GM21576 (cell line): Measurements from ENCODE around the gene USP9Y.

ENCODE experiments used
- ATAC-seq: cut with Tn5 transposase; IDR thresholded peaks from one replicate; pipeline ENCODE4 v1.9.1; 2021; ENCODE audit warnings: mild to moderate bottlenecking, moderate library complexity; ENCODE audit not compliant: unreplicated experiment

Gene USP9Y

DNA sequence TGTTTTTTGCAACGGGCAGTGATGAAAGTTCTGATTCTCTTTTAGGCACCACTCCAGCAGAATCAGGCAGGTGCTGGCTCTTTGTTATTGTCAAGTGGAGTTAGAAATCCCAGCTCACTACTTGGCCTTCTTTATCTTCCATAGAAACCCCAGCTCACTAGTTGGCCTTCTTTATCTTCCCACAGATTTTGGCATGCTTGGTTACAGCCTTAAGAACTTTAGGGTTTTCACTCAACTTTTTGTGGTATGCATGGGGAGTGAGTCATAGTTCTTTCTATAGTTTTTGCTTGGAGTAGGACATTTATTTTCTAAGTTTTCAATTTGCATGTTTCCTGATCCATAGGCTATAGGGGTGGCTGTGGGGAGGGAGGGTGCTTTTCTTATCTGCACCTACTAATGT is 55.0 kb downstream of the USP9Y start:
- no peak for ATAC-seq

DNA sequence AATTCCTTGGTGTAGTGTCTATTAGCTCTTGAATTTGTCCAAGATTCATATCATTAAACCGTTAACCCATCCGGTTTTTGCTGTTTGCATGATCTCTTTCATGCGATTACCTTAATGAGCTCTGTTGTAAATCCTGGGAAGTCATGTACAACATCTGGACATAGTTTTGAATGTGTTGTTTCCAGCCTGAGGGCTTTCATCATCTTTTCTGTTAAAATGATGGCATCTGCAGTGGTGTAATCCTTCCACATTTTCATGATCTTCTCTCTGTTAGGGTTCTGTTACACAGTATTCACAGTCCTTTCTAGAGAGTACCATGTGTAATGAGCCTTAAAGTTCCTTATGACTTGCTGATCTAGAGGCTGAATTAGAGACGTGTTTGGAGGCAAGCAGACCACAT is 64.9 kb downstream of the USP9Y start:
- ATAC-seq: no peak

GRCh38 chrY:12784521-12784920 is 83.5 kb downstream of the USP9Y start:
- no peak for ATAC-seq

GRCh38 chrY:12793999-12794398 is 93.0 kb downstream of the USP9Y start:
- no peak for ATAC-seq

DNA sequence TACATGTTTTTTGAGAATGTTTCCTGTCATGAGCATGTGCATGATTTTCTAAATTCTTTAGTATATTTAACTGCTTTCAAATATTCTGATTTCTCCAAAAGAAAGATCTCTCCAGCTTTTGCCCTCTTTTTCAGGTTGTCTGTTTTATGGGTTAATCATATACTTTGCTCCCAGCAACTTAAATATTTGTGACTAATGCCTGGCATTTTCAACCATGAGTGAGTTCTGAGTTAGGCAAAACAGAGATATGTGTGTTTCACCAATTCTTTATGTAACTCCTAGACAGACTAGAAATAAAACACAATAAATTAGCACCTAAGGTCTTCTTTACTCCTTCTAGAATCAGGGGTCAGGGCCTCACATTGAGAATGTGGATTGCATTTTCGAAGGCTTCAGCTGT is 107.0 kb downstream of the USP9Y start:
- ATAC-seq: no peak

- no peak for ATAC-seq
These were observed 108.0 kb downstream of the USP9Y start for GRCh38 chrY:12809034-12809433.

- ATAC-seq: no peak
These were observed 122.4 kb downstream of the USP9Y start for GRCh38 chrY:12823408-12823807.

- ATAC-seq: no peak
These were observed 125.8 kb downstream of the USP9Y start for GRCh38 chrY:12826791-12827190.

DNA sequence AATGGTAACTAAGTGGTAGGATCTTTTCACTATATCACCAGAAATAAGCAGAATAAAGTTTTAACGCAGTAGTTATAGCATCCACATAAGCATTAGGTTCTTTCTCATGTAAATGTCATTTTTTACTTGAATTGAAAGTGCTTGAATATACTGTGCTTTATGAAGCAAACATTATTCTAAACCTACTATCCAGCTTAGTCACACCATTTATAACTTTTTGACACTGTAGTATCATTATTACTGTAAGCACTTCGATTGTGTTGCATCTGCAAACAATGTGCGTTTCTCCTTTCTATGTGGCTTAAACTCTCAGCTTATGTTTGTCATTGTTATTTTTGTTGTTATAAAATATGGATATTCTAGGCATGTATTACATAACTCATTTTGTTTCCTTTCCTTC is 132.3 kb downstream of the USP9Y start:
- ATAC-seq: no peak

DNA sequence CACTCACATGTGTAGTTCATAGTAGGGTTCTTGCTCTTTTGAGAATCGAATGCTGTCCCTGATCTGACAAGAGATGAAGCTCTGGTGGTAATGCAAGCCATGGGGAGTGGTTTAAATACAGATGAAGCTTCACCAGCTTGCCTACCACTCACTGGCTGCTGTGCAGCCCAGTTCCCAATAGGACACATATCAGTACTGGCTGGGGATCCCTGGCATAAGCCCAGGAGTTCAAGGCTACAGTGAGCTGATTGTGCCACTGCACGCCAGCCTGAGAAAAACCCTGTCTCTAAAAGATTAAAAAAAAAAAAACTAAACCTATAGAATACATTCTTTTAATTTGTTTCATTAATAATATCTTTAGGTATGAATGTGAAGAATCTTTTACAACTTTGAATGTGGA is 136.5 kb downstream of the USP9Y start:
- ATAC-seq: no peak

- no peak for ATAC-seq
These were observed 140.3 kb downstream of the USP9Y start for GRCh38 chrY:12841368-12841767.

- no peak for ATAC-seq
These were observed 145.8 kb downstream of the USP9Y start for GRCh38 chrY:12846793-12847192.

- ATAC-seq: no peak
These were observed 154.8 kb downstream of the USP9Y start for GRCh38 chrY:12855791-12856275.

DNA sequence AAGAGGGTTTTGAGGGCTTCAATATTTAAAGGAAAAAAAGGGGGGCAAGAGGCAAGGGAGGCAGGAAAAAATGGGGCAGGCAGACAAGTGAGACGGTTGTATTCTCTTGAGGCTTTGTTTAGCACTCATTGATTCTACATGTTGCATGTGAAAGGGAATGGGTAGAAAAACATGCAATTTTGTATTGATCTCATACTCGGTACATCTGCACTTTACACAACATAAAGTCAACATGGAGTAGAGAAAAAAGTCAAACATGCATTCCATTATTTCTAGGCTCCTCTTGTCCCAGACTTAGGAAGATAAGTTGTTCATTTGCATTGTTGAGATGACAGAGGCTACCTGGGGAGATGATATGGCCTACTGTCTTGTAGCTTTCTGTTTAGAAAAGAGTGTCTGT is 166.9 kb downstream of the USP9Y start:
- no peak for ATAC-seq

DNA sequence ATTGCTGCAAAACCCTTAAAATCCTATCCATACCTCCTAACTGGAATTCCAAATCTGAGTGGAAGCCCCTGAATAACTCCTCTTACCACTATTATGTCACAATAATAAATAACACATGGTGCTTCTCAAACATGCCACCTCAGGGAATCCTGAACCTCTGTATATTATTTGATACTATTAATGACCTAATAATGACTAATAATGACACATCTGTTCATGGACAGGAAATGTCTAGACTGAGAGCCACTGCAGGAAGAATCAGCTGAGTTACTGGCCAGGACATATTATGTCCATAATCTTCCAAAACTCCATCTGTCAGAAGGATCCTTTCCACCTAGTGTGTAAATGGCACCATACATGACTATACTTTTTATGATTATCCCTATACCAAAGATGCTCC is 195.9 kb downstream of the USP9Y start:
- no peak for ATAC-seq

GRCh38 chrY:12898604-12899003 is 197.6 kb downstream of the USP9Y start:
- no peak for ATAC-seq

DNA sequence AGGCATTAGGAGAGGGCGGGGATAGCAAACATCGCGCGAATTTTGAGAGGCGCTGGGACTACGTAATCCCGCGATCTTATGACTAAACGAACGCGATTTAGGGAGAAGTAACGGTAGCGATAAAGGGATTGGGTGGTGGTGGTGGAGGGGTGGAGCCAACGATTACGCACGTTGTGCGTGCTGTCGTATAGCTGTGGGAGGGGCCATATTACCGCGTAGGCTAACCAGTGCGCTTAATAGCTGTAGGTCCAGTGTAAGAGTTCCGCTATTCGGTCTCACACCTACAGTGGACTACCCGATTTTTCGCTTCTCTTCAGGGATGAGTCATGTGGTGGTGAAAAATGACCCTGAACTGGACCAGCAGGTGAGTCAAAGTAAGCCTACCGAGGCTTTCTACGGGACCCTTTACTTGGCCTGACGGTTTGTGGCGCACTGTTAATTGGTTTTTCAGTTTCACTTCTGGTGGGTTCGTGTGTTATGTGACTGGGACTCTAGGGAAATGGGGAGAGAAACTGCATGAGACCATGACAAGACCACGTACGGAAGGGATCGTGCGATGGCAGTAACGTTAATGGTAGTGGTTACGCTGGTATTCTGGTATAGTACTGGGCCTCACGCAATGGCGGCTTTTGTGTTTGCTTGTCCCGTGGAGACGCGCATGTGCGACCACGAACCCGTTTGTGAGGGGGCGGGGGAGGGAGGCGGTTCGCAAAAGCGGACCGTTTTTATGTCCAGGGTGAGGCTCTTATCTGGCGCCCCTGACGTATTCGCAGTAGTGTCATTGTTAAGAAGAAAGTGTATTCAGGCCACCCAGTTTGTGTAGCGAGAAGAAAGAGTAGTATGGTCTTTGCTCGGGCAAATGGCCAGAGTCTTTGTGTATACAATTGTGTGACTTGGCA is 203.8 kb downstream of the USP9Y start, which contains the start of gene DDX3Y:
Gene DDX3Y (plus strand): TSS at position 251 of the 899 bp plus-strand sequence. CDS start 69 bp downstream, at position 320.
- no peak for ATAC-seq

DNA sequence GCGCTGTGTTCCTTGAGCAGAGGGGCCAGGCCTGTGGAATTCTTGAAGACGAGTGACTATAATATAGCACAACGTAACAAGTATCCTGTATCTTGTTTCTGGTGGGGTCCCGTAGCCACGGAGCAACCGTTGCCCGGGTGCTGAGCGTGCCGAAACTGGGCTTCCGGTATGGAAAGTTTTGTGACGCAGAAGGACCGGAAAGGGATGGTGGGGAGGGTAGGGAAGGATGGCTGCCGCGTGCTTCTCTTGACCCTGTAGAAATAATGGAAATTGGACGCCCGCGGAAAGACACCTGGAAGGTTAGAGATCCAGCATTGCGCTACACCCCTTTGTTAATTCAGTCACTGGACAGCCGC is 204.5 kb downstream of the USP9Y start:
- no peak for ATAC-seq

DNA sequence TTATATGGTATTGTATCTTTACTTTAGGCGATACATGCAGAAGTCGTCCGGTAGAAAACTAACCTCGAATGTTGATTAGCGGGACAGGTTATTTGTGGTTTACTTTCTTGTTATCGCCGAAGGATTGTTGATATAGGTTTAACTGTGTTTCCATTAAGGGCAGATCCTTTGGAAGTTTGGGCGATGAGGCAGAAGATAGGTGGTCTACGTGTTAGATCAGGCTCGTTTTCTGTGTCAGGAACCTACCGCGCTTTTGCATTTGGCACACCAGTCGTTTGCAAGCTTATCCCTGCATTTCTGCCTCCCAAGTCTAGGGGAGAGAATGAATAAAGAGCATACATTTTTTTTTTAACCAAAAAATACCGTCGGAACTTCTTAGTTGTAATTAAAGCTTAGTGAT is 204.9 kb downstream of the USP9Y start:
- no peak for ATAC-seq
